H9 (cell line): ENCODE results near the gene RGS6. TPM values are rescaled to one million over a fixed set of nuclear protein-coding genes. Genes with fewer than 3 reads are reported as not detected.

Source experiments
- DNase-seq: peaks from one replicate; pipeline ENCODE4 v3.0.0-alpha.2; 2017
- H2AFZ ChIP-seq: one replicate; pipeline ENCODE4 v1.6.1; 2013; ENCODE audit warnings: mild to moderate bottlenecking, low read length, control low read depth, moderate library complexity
- H2AK5ac ChIP-seq: 2 replicates; pipeline ENCODE4 v1.6.1; 2013; ENCODE audit warnings: low read length, control low read depth, mixed read lengths; ENCODE audit not compliant: insufficient read length
- H2BK120ac ChIP-seq: one replicate; pipeline ENCODE4 v1.6.1; 2013; ENCODE audit warnings: low read depth, mild to moderate bottlenecking, low read length, control low read depth, inconsistent platforms; ENCODE audit not compliant: poor library complexity, severe bottlenecking
- H2BK12ac ChIP-seq: 2 replicates; pipeline ENCODE4 v1.6.1; 2013; ENCODE audit warnings: low read length, control low read depth, mixed read lengths, low read depth; ENCODE audit not compliant: insufficient read length
- H2BK15ac ChIP-seq: 2 replicates; pipeline ENCODE4 v1.6.1; 2013; ENCODE audit warnings: low read depth, low read length, control low read depth
- H2BK20ac ChIP-seq: one replicate; pipeline ENCODE4 v1.6.1; 2013; ENCODE audit warnings: low read depth, mild to moderate bottlenecking, low read length, control low read depth, inconsistent platforms; ENCODE audit not compliant: poor library complexity, severe bottlenecking
- H2BK5ac ChIP-seq: 2 replicates; pipeline ENCODE4 v1.6.1; 2013; ENCODE audit warnings: low read length, control low read depth, mixed read lengths; ENCODE audit not compliant: insufficient read length
- H3K14ac ChIP-seq: 2 replicates; pipeline ENCODE4 v1.6.1; 2013; ENCODE audit warnings: low read length, control low read depth; ENCODE audit not compliant: insufficient read depth
- H3K18ac ChIP-seq: 2 replicates; pipeline ENCODE4 v1.6.1; 2013; ENCODE audit warnings: low read depth, mild to moderate bottlenecking, mixed read lengths, low read length, control low read depth; ENCODE audit not compliant: insufficient read length
- H3K23ac ChIP-seq: 2 replicates; pipeline ENCODE4 v1.6.1; 2013; ENCODE audit warnings: low read length, control low read depth, mixed read lengths, low read depth; ENCODE audit not compliant: insufficient read length
- H3K23me2 ChIP-seq: 2 replicates; pipeline ENCODE4 v1.6.1; 2013; ENCODE audit warnings: low read depth, mild to moderate bottlenecking, mixed read lengths, low read length, control low read depth; ENCODE audit not compliant: insufficient read length, poor library complexity, severe bottlenecking
- H3K27ac ChIP-seq: 2 replicates; pipeline ENCODE4 v1.5.1; 2013; ENCODE audit warnings: low read length, control low read depth, mixed read lengths, low read depth; ENCODE audit not compliant: insufficient read length
- H3K27me3 ChIP-seq: 2 replicates; pipeline ENCODE4 v1.6.1; 2013; ENCODE audit warnings: low read length, control low read depth, inconsistent platforms; ENCODE audit not compliant: insufficient read depth
- H3K4ac ChIP-seq: 2 replicates; pipeline ENCODE4 v1.6.1; 2013; ENCODE audit warnings: low read depth, mild to moderate bottlenecking, control low read depth, inconsistent platforms, low read length, moderate library complexity
- H3K4me1 ChIP-seq: 2 replicates; pipeline ENCODE4 v1.6.1; 2013; ENCODE audit warnings: low read length, control low read depth, inconsistent platforms; ENCODE audit not compliant: insufficient read depth
- H3K4me2 ChIP-seq: 2 replicates; pipeline ENCODE4 v1.6.1; 2013; ENCODE audit warnings: low read length, control low read depth, mixed read lengths; ENCODE audit not compliant: insufficient read length, insufficient read depth
- H3K56ac ChIP-seq: 2 replicates; pipeline ENCODE4 v1.6.1; 2013; ENCODE audit warnings: low read depth, mild to moderate bottlenecking, mixed read lengths, low read length, control low read depth; ENCODE audit not compliant: insufficient read length
- H3K79me1 ChIP-seq: 2 replicates; pipeline ENCODE4 v1.6.1; 2013; ENCODE audit warnings: low read depth, mild to moderate bottlenecking, moderate library complexity, low read length, control low read depth, inconsistent platforms; ENCODE audit not compliant: insufficient read depth, poor library complexity, severe bottlenecking
- H3K79me2 ChIP-seq: 2 replicates; pipeline ENCODE4 v1.6.1; 2013; ENCODE audit warnings: low read length, control low read depth, inconsistent platforms; ENCODE audit not compliant: insufficient read depth
- H3K9ac ChIP-seq: 2 replicates; pipeline ENCODE4 v1.6.1; 2013; ENCODE audit warnings: low read length, control low read depth, mixed read lengths; ENCODE audit not compliant: insufficient read length; ENCODE audit errors: extremely low read depth
- H3K9me3 ChIP-seq: one replicate; pipeline ENCODE4 v1.6.1; 2013; ENCODE audit warnings: low read depth, low read length, inconsistent platforms; ENCODE audit not compliant: control insufficient read depth
- H3T11ph ChIP-seq: one replicate; pipeline ENCODE4 v1.6.1; 2013; ENCODE audit warnings: mild to moderate bottlenecking, low read length, control low read depth, inconsistent platforms
- H4K20me1 ChIP-seq: one replicate; pipeline ENCODE4 v1.6.1; 2013; ENCODE audit not compliant: control insufficient read depth, insufficient read length, insufficient read depth
- H4K5ac ChIP-seq: 2 replicates; pipeline ENCODE4 v1.6.1; 2013; ENCODE audit warnings: low read depth, mild to moderate bottlenecking, mixed read lengths, low read length, control low read depth; ENCODE audit not compliant: insufficient read length
- H4K8ac ChIP-seq: replicated peaks from 2 replicates; pipeline ENCODE4 v1.6.1; 2013; ENCODE audit warnings: low read length, control low read depth, mixed read lengths, low read depth; ENCODE audit not compliant: insufficient read length
- H4K91ac ChIP-seq: 2 replicates; pipeline ENCODE4 v1.6.1; 2013; ENCODE audit warnings: low read depth, mild to moderate bottlenecking, moderate library complexity, mixed read lengths, low read length, control low read depth; ENCODE audit not compliant: insufficient read length
- H3K27ac Mint-ChIP-seq, 3 experiments: 2 replicates in 2 of 3; 3 replicates in 1 of 3; pipeline ENCODE4 v1.8.0; 2020 to 2021; ENCODE audit warnings: mixed read lengths in 3 of 3, mild to moderate bottlenecking in 1 of 3, moderate library complexity in 1 of 3
- H3K27me3 Mint-ChIP-seq: 2 replicates; pipeline ENCODE4 v1.8.0; 2021; ENCODE audit warnings: low read depth, mild to moderate bottlenecking, moderate library complexity, mixed read lengths
- H3K36me3 Mint-ChIP-seq, 3 experiments: 2 replicates in 2 of 3; 3 replicates in 1 of 3; pipeline ENCODE4 v1.8.0; 2020 to 2021; ENCODE audit warnings: low read depth in 3 of 3, mixed read lengths in 3 of 3; ENCODE audit not compliant: insufficient read depth in 1 of 3
- H3K4me1 Mint-ChIP-seq, 2 experiments: 2 replicates each; pipeline ENCODE4 v1.8.0; 2020; ENCODE audit warnings: mixed read lengths in 2 of 2
- H3K4me3 Mint-ChIP-seq, 2 experiments: 2 replicates in 1 of 2; 3 replicates in 1 of 2; pipeline ENCODE4 v1.8.0; 2020 to 2021; ENCODE audit warnings: mild to moderate bottlenecking in 2 of 2, mixed read lengths in 2 of 2, moderate library complexity in 1 of 2
- H3K9me3 Mint-ChIP-seq, 2 experiments: 2 replicates in 1 of 2; 3 replicates in 1 of 2; pipeline ENCODE4 v1.8.0; 2020; ENCODE audit warnings: mild to moderate bottlenecking in 2 of 2, mixed read lengths in 2 of 2, moderate library complexity in 1 of 2
- WGBS: extraction: QIAGEN DNeasy Blood & Tissue Kit; methylation state at CpG from one replicate; pipeline ENCODE4 v1.1.7; 2013; ENCODE audit warnings: missing lambda C conversion rate, low lambda C conversion rate, mixed read lengths; ENCODE audit not compliant: insufficient read length; ENCODE audit errors: extremely low coverage; 5-methylcytosine and 5-hydroxymethylcytosine counted together
- total RNA-seq: library from RNA; stranded (reverse); gene quantifications from 2 replicates; pipeline ENCODE4 v1.2.1, GENCODE V29; 2021
- TF ChIP-seq, protein P1 (sequence below): fragments of 200-600 bp; sonication (generic); conservative IDR thresholded peaks from 3 replicates; pipeline ENCODE4 v1.8.0; 2021; ENCODE audit warnings: antibody characterized with exemption, mild to moderate bottlenecking

The RGS6 gene
- total RNA-seq, 1 experiment from 2014 or later, result 3.0 TPM

DNA sequence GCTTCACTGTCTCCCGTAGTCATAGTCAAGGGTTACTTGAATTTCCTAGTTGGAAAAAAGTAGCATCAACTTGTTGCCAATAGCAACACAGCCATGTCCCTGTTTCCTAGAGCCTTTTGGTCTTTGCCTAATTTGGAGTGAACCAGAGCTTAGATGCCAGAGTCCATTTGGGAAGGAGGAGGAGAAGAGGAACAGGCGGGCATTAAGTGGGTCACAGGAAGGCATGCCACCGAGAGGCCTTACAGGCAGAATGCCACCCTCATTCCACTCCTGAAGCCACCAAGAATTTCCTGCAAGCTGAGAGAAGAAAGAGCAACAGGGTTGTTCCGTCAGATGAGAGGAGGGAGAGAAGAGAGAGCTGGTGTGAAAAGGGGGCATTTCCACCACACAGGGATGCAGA is 622.2 kb downstream of the RGS6 start:
- Histone ChIP-seq H2BK12ac (no peak overlapping the region), H3K18ac (no peak overlapping the region), H3K4me1 (peaks cover 11% of the 10 kb centered on the region; the same call in 1 of the 2 replicates), H3K9me3 (no peaks in the 10 kb centered on the region), H3K14ac (no peak overlapping the region), H2AK5ac (no peak overlapping the region), H4K91ac (no peak overlapping the region), H2BK5ac (no peak overlapping the region), H3K23ac (no peak overlapping the region), H3K4ac (no peak overlapping the region), H3K4me2 (no peak overlapping the region), H3K79me2 (no peaks in the 10 kb centered on the region), H3K27me3 (no peaks in the 10 kb centered on the region), H3K79me1 (no peaks in the 10 kb centered on the region), H4K20me1 (no peaks in the 10 kb centered on the region), H2BK15ac (no peak overlapping the region), H4K5ac (no peak overlapping the region), H3K23me2 (no peaks in the 10 kb centered on the region), H3K9ac (no peak overlapping the region), H2BK120ac (no peak overlapping the region), H4K8ac (no peak overlapping the region), H2BK20ac (no peak overlapping the region), H3K27ac (no peak overlapping the region), H2AFZ (no peak overlapping the region), H3T11ph (no peak overlapping the region), H3K56ac (no peak overlapping the region)
- H3K4me1 Mint-ChIP-seq, result peaks cover 36 to 40% of the 10 kb centered on the region in 2 experiments
- peaks cover 4% of the 10 kb centered on the region for H3K27me3 Mint-ChIP-seq
- no peaks in the 10 kb centered on the region for H3K36me3 Mint-ChIP-seq
- H3K4me3 Mint-ChIP-seq, result no peak overlapping the region
- DNase-seq, result no peak
- TF ChIP-seq, protein P1, sequence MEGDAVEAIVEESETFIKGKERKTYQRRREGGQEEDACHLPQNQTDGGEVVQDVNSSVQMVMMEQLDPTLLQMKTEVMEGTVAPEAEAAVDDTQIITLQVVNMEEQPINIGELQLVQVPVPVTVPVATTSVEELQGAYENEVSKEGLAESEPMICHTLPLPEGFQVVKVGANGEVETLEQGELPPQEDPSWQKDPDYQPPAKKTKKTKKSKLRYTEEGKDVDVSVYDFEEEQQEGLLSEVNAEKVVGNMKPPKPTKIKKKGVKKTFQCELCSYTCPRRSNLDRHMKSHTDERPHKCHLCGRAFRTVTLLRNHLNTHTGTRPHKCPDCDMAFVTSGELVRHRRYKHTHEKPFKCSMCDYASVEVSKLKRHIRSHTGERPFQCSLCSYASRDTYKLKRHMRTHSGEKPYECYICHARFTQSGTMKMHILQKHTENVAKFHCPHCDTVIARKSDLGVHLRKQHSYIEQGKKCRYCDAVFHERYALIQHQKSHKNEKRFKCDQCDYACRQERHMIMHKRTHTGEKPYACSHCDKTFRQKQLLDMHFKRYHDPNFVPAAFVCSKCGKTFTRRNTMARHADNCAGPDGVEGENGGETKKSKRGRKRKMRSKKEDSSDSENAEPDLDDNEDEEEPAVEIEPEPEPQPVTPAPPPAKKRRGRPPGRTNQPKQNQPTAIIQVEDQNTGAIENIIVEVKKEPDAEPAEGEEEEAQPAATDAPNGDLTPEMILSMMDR, result no peak
- no peak overlapping the region for H3K27ac Mint-ChIP-seq
- WGBS, result no CpG with 5 or more reads among the region's 4 CpGs
- no peaks in the 10 kb centered on the region for H3K9me3 Mint-ChIP-seq
